GM19452 (cell line): ENCODE data around the gene SPSB1.
"Not testable (repeated sequence)": the region's sequence is repeated elsewhere in the genome, so short reads cannot be mapped to it uniquely, and the experiment has no call there.

Experiments
- ATAC-seq: cut with Tn5 transposase; IDR thresholded peaks from one replicate; pipeline ENCODE4 v1.9.1; 2021; ENCODE audit not compliant: unreplicated experiment

SPSB1 gene

DNA sequence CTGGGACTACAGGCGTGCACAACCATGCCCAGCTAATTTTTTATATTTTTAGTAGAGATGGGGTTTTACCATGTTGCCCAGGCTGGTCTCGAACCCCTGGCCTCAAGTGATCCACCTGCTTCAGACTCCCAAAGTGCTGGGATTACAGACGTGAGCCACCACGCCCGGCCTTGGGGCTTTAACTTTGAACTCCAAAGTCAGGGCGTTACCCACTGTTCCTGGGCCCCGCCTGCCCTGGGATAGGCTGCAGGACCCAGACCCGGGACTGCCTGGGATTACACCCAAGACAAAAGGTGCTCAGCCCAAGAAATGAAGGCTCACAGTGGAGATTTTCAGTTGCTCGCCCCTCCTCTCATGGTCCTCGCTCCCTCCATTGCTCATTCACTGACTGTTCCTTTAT is 92.7 kb downstream of the SPSB1 start:
- ATAC-seq = not testable (repeated sequence)

GRCh38 chr1:9385801-9386573 is 93.3 kb downstream of the SPSB1 start:
- no peak for ATAC-seq

DNA sequence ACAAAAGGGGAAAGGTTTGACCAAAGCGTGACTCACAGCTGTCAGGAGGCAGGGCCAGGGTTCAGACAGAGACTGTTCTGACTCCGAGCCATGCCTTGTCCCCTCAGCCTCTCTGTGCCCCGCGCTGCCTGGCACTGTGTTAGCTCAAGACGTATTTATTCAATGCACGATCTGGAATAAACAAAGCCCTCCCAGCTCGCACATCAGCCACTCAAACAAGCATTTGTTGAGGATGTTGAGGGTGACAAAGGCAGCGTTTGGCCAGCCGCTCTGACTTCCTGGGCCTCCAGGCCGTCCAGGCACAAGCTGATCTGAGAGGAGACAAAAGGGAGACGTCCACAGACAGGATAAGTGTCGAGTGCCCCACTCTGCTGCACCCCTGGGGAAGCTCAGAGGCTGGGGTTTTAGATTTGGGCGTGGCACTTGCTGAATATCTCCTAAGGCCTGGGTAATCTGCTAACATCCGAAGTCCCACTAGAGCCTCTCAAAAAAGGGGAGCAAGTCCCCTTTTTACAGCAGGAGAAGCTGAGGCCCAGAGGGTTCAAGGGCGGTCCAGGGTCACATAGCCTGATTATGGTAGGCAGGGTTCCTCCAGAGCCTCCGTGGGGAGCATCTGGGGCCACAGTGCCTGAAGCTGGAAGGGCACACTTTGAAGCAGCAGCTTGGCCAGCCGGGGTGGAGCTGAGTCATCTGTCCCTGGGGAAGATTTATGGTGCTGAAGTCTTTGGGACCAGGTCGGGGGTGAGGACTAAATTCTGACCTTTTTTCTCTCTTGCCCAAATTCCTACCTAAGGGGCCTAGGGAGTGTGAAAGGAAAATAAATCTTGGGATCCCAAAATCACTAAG is 95.9 kb downstream of the SPSB1 start:
- ATAC-seq = no peak

DNA sequence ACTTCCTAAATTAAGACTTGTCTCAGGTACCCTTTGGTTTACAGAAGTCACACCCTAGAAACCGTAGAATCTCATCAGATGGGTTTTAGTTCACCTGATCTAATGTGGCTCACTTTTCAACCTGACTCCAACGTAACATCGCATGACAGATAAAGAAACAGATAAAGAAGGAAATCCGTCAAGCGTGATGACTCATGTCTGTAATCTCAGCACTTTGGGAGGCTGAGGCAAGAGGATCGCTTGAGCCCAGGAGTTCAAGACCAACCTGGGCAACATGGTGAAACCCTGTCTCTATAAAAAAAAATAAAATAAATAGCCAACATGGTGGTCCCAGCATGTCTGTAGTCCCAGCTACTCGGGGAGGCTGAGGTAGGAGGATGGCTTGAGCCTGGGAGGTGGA is 97.3 kb downstream of the SPSB1 start:
- no peak for ATAC-seq

DNA sequence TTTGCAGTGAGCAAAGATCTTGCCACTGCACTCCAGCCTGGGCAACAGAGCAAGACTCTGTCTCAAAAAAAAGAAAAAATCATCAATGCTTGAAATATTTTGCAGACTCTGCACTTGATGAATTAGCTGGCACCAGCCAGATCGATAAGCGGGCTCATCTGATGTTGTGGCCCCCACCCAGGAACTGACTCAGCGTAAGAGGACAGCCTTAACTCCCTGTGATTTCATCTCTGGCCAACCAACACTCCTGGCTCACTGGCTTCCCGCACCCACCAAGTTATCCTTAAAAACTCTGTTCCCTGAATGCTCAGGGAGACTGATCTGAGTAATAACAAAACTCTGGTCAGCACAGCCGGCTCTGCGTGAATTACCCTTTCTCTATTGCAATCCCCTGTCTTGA is 98.9 kb downstream of the SPSB1 start:
- no peak for ATAC-seq

DNA sequence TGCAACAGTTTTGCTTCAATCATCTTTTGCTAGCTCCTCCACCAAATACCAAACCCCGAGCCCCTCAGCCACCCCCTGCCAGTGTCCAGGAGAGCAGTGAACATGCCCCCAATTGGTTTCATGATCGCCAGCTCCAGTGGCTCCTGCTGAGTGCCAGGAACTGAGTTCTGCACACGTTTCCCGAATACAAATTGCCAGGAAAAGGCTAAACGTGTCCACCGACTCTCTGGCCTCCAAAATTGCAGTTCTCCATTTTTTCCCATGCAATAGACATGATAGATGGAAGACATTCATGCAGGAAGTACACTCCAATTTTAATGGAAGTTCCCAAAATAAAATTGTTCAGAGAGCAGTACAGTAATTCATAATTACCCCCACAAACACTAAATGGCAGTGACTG is 101.3 kb downstream of the SPSB1 start:
- ATAC-seq = no peak

GRCh38 chr1:9395018-9395417 is 102.3 kb downstream of the SPSB1 start:
- ATAC-seq = no peak

GRCh38 chr1:9397047-9397446 is 104.4 kb downstream of the SPSB1 start:
- ATAC-seq = no peak

DNA sequence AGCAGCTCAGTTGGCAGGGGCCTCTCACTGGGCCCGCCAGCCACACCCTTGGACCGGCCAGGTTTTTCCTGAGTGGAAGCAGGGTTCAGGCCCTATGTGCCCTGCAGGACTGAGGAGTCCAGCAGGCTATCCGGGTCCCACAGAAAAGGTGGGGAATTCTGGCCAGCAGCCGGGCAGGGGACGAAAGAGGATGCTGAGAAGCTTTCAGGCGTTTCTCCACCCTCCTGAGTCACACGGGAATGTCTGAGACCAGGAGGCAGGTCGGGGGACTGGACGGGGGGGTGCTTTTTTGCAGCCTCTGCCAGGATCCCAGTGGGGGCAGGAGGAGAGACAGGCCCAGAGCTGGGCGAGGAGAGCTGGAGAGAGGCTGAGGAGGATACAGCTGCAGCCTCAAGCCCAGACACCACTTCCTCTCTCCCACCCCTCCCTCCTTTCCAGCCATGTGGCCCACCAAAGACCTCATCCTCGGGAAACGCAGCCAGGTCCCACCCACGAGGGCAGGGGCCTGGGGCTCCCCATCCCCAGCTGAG is 105.4 kb downstream of the SPSB1 start:
- ATAC-seq = no peak

GRCh38 chr1:9399510-9400424 is 107.1 kb downstream of the SPSB1 start:
- ATAC-seq = no peak

DNA sequence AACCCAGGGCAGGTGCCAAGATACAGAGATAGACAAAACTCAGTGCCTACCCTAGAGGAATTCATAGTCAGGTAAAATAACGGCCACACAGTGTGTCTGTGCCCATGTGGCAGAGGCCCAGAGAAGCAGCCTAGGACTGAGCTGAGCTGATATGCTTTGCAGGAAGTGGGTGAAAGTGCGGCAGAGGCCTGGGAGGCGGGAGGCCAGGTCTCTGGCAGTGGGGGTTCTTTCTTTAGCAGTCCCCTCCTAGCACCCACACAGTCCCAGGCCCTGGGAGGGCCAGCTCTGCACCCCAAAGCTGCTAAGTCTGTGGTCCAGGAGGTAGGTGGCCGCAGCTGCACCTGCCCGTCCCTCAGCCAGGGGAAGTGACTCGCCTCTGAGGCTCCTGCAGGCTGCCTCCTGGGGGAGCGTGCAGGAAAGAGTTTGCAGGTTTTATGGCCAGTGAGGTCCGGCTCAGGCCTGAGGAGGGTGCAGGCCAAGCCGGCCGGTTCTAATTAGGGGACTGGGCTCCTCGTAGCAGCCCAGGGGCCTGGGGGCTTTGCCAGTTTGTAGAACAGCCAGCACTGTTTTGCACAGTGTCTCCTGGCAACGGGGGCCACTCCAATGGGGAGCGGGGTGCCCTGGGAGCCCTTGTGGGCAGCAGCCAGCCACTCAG is 107.9 kb downstream of the SPSB1 start:
- ATAC-seq = no peak

- ATAC-seq = no peak
Measured at GRCh38 chr1:9401080-9401453, 108.4 kb downstream of the SPSB1 start.

- no peak for ATAC-seq
Measured at GRCh38 chr1:9402256-9402616, 109.5 kb downstream of the SPSB1 start.

DNA sequence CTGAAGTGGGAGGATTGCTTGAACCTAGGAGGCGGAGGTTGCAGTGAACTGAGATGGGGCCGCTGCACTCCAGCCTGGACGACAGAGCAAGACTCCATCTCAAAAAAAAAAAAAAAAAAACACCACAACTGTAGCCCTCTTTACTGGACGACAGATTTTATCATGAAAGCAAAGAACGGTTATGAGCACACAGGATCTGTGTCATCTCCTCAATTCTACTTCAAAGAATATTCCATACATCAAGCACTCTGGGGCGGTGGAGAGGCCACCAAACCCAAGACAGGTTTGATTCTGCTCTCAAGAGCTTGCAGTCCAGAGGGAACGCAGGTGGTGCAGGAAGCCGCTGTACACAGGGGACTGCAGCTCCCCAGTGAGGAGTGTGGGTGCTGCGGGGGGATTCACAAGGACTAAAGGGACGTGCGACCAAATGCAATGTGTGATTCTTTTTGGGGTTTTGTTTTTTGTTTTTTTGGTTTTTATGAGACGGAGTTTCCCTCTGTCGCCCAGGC is 110.1 kb downstream of the SPSB1 start:
- no peak for ATAC-seq

DNA sequence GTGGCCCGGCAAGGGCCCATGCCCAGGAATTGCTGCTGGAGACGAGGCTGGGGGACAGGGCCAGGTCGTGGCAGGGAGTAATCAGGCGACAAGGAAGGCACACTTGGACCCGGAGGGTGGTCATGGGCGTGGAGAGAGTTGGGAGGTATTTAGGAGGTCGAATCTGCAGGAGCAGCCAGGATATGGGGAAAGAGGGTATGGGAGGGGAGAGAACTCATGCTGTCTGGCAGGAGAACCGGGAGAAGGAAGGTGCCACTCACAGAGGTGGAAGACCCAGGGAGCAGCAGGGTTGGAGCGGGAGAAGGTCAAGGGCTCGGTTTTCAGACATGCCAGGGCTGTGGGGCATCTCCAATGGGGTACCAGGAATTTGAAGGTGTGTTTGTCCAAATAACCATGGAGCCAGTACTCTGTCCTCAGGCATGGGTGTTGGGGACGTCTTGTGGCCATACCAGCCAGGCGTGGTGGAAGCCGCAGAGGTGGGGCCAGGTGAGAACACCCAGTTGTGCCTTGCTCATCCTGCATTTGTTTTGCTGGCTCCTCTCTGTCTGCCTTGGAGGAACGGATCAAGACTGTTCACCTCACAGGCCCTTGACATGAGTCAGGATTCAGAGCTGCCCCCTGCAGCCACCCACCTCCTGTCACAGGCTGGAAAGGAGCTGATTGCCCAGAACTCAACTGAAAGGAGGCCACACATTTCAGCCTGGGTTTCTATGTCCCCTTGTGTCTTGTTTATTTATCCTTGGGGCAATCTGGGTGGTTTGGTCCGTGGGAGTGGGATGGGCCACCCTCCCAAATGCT is 111.6 kb downstream of the SPSB1 start:
- ATAC-seq = no peak

- no peak for ATAC-seq
Measured at GRCh38 chr1:9406111-9406510, 113.4 kb downstream of the SPSB1 start.

- ATAC-seq = no peak
Measured at GRCh38 chr1:9410737-9411297, 118.1 kb downstream of the SPSB1 start.

DNA sequence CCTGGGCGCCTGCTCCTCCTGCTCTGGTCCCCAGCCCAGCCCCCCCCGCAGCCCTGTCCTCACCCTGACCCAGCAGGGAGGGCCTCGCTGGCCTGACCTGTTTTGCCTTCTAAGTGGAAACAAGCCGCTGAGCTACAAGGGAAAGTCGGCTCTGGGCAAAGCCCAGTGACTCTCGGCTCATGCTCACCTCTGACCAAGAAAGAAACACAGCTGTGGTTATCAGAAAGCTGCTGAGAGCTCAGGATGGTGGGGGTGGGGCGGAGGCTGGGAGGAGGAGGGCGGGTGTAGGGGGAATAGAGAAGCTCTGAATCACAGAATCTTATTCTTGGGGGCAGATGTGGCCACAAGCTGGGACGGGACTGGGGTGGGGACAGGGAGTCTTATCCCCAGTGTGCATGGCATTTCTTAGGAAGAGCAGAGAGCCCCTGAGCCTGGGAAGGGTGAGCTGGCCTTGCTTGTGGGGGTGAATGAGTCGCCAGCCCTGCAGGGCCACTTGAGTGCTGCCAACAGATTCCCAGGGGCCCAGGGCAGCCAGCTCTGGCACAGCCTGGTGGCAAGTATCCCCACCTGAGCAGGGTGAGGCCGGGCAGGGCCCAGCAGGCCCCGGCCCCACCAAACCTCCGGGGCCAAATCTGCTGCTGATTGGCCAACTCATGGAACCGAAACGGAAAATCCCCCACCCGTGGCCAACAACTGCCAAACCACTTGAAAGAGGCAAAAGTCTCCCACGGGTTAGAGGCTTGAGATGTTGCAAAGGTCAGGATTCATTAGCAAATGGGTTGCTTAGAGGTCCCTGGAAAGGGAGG is 120.6 kb downstream of the SPSB1 start:
- peak; percentile 59 for ATAC-seq

DNA sequence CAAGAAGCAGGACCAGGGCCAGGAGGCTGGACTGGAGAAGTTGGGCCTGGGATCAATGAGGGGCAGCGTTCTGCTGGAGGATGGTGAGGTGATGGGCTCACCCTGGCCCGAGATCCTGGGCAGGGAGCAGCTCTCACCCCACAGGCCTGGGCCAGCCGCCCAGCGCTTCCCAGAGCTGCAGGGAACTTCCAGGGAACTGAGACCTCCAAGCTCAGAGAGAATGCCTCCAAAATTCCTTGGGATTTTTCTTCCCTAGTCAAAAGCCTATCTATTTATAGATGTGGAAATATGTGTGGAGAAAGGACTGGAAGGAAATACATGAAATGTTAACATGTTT is 121.2 kb downstream of the SPSB1 start:
- ATAC-seq = no peak
